Smooth muscle cell (in vitro differentiated cells): Measurements from ENCODE around the gene COX7A2. TPM values are rescaled to one million over a fixed set of nuclear protein-coding genes. Genes with fewer than 3 reads are reported as not detected.

ENCODE experiments used
- DNase-seq: peaks from one replicate; lab custom pipeline; 2025; ENCODE audit not compliant: unreplicated experiment; lab: John Stamatoyannopoulos, UW
- H2AFZ ChIP-seq: fragments of 200-600 bp; sonication (generic); 2 replicates; pipeline ENCODE4 v1.6.0; 2016; ENCODE audit warnings: antibody characterized with exemption, low read depth, mild to moderate bottlenecking
- H3F3A ChIP-seq: fragments of 200-600 bp; sonication (generic); 2 replicates; pipeline ENCODE4 v1.6.0; 2017; ENCODE audit warnings: antibody characterized with exemption, low read depth
- H3K27ac ChIP-seq: fragments of 200-600 bp; sonication (generic); 2 replicates; pipeline ENCODE4 v1.5.1; 2016; ENCODE audit warnings: low read depth, mild to moderate bottlenecking
- H3K27me3 ChIP-seq: fragments of 200-600 bp; sonication (generic); 2 replicates; pipeline ENCODE4 v1.6.1; 2016; ENCODE audit warnings: low read depth, mild to moderate bottlenecking
- H3K36me3 ChIP-seq: fragments of 200-600 bp; sonication (generic); 2 replicates; pipeline ENCODE4 v1.5.1; 2016; ENCODE audit warnings: low read depth
- H3K4me1 ChIP-seq: fragments of 200-600 bp; sonication (generic); 2 replicates; pipeline ENCODE4 v1.5.1; 2016; ENCODE audit warnings: low read depth
- H3K4me2 ChIP-seq: fragments of 200-600 bp; sonication (generic); 2 replicates; pipeline ENCODE4 v1.6.0; 2016; ENCODE audit warnings: mild to moderate bottlenecking
- H3K4me3 ChIP-seq: fragments of 200-600 bp; sonication (generic); 2 replicates; pipeline ENCODE4 v1.5.1; 2016; ENCODE audit warnings: mild to moderate bottlenecking
- H3K79me2 ChIP-seq: fragments of 200-600 bp; sonication (generic); 2 replicates; pipeline ENCODE4 v1.6.0; 2016; ENCODE audit warnings: low read depth, mild to moderate bottlenecking
- H3K9ac ChIP-seq: fragments of 200-600 bp; sonication (generic); 2 replicates; pipeline ENCODE4 v1.6.0; 2016; ENCODE audit warnings: low read depth
- H3K9me3 ChIP-seq: fragments of 200-600 bp; sonication (generic); replicated peaks from 2 replicates; pipeline ENCODE4 v1.5.1; 2016; ENCODE audit warnings: low read depth
- H4K20me1 ChIP-seq: fragments of 200-600 bp; sonication (generic); 2 replicates; pipeline ENCODE4 v1.6.0; 2016; ENCODE audit warnings: low read depth
- CTCF ChIP-seq: fragments of 200-600 bp; sonication (generic); IDR thresholded peaks from 2 replicates; pipeline ENCODE4 v1.5.1; 2017; ENCODE audit warnings: borderline replicate concordance, mild to moderate bottlenecking, antibody characterized with exemption; ENCODE audit not compliant: insufficient read depth, poor library complexity, severe bottlenecking
- WGBS: methylation state at CpG from one replicate; pipeline ENCODE4 v1.1.7; 2016; ENCODE audit warnings: low lambda C conversion rate; 5-methylcytosine and 5-hydroxymethylcytosine counted together
- polyA plus RNA-seq: library from polyadenylated mRNA; unstranded; fragments of >200 nt; fragmentation: Nextera tagmentation; extraction: Ambion mirVana; gene quantifications from 2 replicates; pipeline ENCODE4 v1.2.1, GENCODE V29; 2016
- total RNA-seq: library from RNA; depleted of rRNA; stranded (reverse); fragments of >200 nt; gene quantifications from 2 replicates; pipeline ENCODE4 v1.2.3, GENCODE V29; 2014

COX7A2 gene
- total and polyA plus RNA-seq, 2 experiments from 2014 or later = 802 to 1,287 TPM

GRCh38 chr6:75250552-75250951, 7.0 kb upstream of the COX7A2 start:
- Histone ChIP-seq H3K27ac (no peak overlapping the region), H3F3A (peaks cover 14% of the 10 kb centered on the region), H3K9me3 (no peaks in the 10 kb centered on the region), H3K36me3 (peaks cover 3% of the 10 kb centered on the region), H3K4me1 (no peaks in the 10 kb centered on the region), H3K9ac (no peak overlapping the region), H3K4me2 (no peak overlapping the region), H2AFZ (no peak overlapping the region), H3K27me3 (no peaks in the 10 kb centered on the region), H3K79me2 (no peaks in the 10 kb centered on the region), H4K20me1 (peaks cover 18% of the 10 kb centered on the region), H3K4me3 (no peak overlapping the region)
- no peak for DNase-seq
- 90% methylated on average over 2 of the region's 2 CpGs for WGBS
- TF ChIP-seq CTCF = no peak

- Histone ChIP-seq H2AFZ (no peak overlapping the region), H3K4me2 (no peak overlapping the region), H3F3A (peaks cover 14% of the 10 kb centered on the region), H3K4me1 (peaks cover under 1% of the 10 kb centered on the region), H3K4me3 (no peak overlapping the region), H3K27ac (no peak overlapping the region), H3K9ac (no peak overlapping the region), H3K27me3 (no peaks in the 10 kb centered on the region), H3K79me2 (no peaks in the 10 kb centered on the region), H3K9me3 (no peaks in the 10 kb centered on the region), H4K20me1 (peaks cover 11% of the 10 kb centered on the region), H3K36me3 (no peaks in the 10 kb centered on the region)
- no peak for DNase-seq
- TF ChIP-seq CTCF = no peak
Measured at GRCh38 chr6:75249837-75250236, 6.2 kb upstream of the COX7A2 start.

GRCh38 chr6:75246386-75246785, 2.8 kb upstream of the COX7A2 start:
- TF ChIP-seq CTCF = no peak
- Histone ChIP-seq H4K20me1 (peaks cover 8% of the 10 kb centered on the region), H3K4me3 (no peak overlapping the region), H3K9me3 (no peaks in the 10 kb centered on the region), H3K9ac (no peak overlapping the region), H3K79me2 (peaks cover 20% of the 10 kb centered on the region), H3K27ac (no peak overlapping the region), H3K4me1 (peaks cover 18% of the 10 kb centered on the region), H3K4me2 (no peak overlapping the region), H2AFZ (no peak overlapping the region), H3F3A (peaks cover 10% of the 10 kb centered on the region), H3K27me3 (no peaks in the 10 kb centered on the region), H3K36me3 (no peaks in the 10 kb centered on the region)
- DNase-seq = no peak
- WGBS = 21% methylated on average over 2 of the region's 2 CpGs

GRCh38 chr6:75244063-75244584, 523 bp upstream of the COX7A2 start:
- H3K36me3 ChIP-seq = peaks cover 5% of the 10 kb centered on the region
- peak overlapping the region; percentile 86 for H3K27ac ChIP-seq
- H3F3A ChIP-seq = no peaks in the 10 kb centered on the region
- no peak for DNase-seq
- H4K20me1 ChIP-seq = peaks cover 29% of the 10 kb centered on the region
- no peak for TF ChIP-seq CTCF
- peak overlapping the region; percentile 84 for H3K4me3 ChIP-seq
- H3K4me1 ChIP-seq = peaks cover 24% of the 10 kb centered on the region
- H3K79me2 ChIP-seq = peaks cover 38% of the 10 kb centered on the region
- H3K9me3 ChIP-seq = no peaks in the 10 kb centered on the region
- H3K9ac ChIP-seq = peak overlapping the region; percentile 93
- 19% methylated on average over 15 of the region's 15 CpGs for WGBS
- H3K27me3 ChIP-seq = no peaks in the 10 kb centered on the region
- peak overlapping the region; percentile 85 for H2AFZ ChIP-seq
- peak overlapping the region; percentile 89 for H3K4me2 ChIP-seq
